ACHN (cell line): ENCODE results near the gene PARD3B.

Source experiments
- DNase-seq: peaks from one replicate; pipeline ENCODE4 v3.0.0-alpha.2; 2015
- in situ Hi-C: cut with HindIII; loops from 2 replicates; pipeline ENCODE4 v1.10.0; 2017; ENCODE audit warnings: low sequenced_read_pairs, low pct_ligation_motif_present, low pct_unique_long_range_greater_than_20kb

PARD3B gene

GRCh38 chr2:204842068-204842467, 296.8 kb downstream of the PARD3B start:
- in situ Hi-C loops, result no loop called here
- DNase-seq, result no peak

GRCh38 chr2:204842661-204843485, 297.6 kb downstream of the PARD3B start:
- in situ Hi-C loops, result no loop called here
- peak; percentile 85 for DNase-seq

- DNase-seq, result no peak
- in situ Hi-C loops, result no loop called here
Measured at GRCh38 chr2:204846471-204846870, 301.2 kb downstream of the PARD3B start.

GRCh38 chr2:204849892-204850291, 304.6 kb downstream of the PARD3B start:
- DNase-seq, result no peak
- in situ Hi-C loops, result no loop called here

GRCh38 chr2:204850581-204850980, 305.3 kb downstream of the PARD3B start:
- in situ Hi-C loops, result no loop called here
- no peak for DNase-seq

- in situ Hi-C loops, result no loop called here
- no peak for DNase-seq
Measured at GRCh38 chr2:204853905-204854304, 308.6 kb downstream of the PARD3B start.

GRCh38 chr2:204860274-204860673, 315.0 kb downstream of the PARD3B start:
- in situ Hi-C loops, result no loop called here
- no peak for DNase-seq

- in situ Hi-C loops, result no loop called here
- DNase-seq, result no peak
Measured at GRCh38 chr2:204862809-204863208, 317.5 kb downstream of the PARD3B start.

- in situ Hi-C loops, result no loop called here
- DNase-seq, result no peak
Measured at GRCh38 chr2:204863336-204863735, 318.1 kb downstream of the PARD3B start.

GRCh38 chr2:204869132-204869823, 324.0 kb downstream of the PARD3B start:
- DNase-seq, result no peak
- in situ Hi-C loops, result no loop called here

GRCh38 chr2:204870053-204870452, 324.8 kb downstream of the PARD3B start:
- DNase-seq, result no peak
- in situ Hi-C loops, result no loop called here

GRCh38 chr2:204871231-204871953, 326.1 kb downstream of the PARD3B start:
- peak; percentile 62 for DNase-seq
- in situ Hi-C loops, result no loop called here

GRCh38 chr2:204876311-204876710, 331.0 kb downstream of the PARD3B start:
- in situ Hi-C loops, result no loop called here
- DNase-seq, result no peak

GRCh38 chr2:204877691-204878090, 332.4 kb downstream of the PARD3B start:
- in situ Hi-C loops, result no loop called here
- DNase-seq, result no peak

- DNase-seq, result no peak
- in situ Hi-C loops, result no loop called here
Measured at GRCh38 chr2:204880928-204881327, 335.7 kb downstream of the PARD3B start.

- in situ Hi-C loops, result no loop called here
Measured at GRCh38 chr2:204881655-204882054, 336.4 kb downstream of the PARD3B start.

GRCh38 chr2:204885747-204886146, 340.5 kb downstream of the PARD3B start:
- in situ Hi-C loops, result no loop called here
- peak; percentile 11 for DNase-seq

More at GRCh38 chr2:204881655-204882054, 336.4 kb downstream of the PARD3B start:
- no peak for DNase-seq

- in situ Hi-C loops, result no loop called here
- no peak for DNase-seq
Measured at GRCh38 chr2:204886713-204887112, 341.4 kb downstream of the PARD3B start.

GRCh38 chr2:204888222-204888621, 342.9 kb downstream of the PARD3B start:
- no peak for DNase-seq
- in situ Hi-C loops, result no loop called here
